PFSK-1 (cell line): Measurements from ENCODE around the gene MAPKAPK3.

Source experiments
- FOXP2 ChIP-seq: optimal IDR thresholded peaks from 2 replicates; pipeline ENCODE3; 2011; ENCODE audit warnings: borderline replicate concordance, control low read depth, inconsistent platforms; ENCODE audit not compliant: insufficient read depth; ENCODE audit errors: extremely low read length, extremely low read depth
- TF ChIP-seq, protein P1 (sequence below), 2 experiments: IDR thresholded peaks; 2 replicates each; pipeline versions ENCODE4 v1.6.1 to v1.8.0; 2011 to 2012; ENCODE audit warnings: low read depth in 2 of 2, low read length in 2 of 2, control low read depth in 1 of 2, inconsistent platforms in 1 of 2, mild to moderate bottlenecking in 1 of 2, moderate library complexity in 1 of 2; ENCODE audit not compliant: insufficient read depth in 1 of 2

DNA sequence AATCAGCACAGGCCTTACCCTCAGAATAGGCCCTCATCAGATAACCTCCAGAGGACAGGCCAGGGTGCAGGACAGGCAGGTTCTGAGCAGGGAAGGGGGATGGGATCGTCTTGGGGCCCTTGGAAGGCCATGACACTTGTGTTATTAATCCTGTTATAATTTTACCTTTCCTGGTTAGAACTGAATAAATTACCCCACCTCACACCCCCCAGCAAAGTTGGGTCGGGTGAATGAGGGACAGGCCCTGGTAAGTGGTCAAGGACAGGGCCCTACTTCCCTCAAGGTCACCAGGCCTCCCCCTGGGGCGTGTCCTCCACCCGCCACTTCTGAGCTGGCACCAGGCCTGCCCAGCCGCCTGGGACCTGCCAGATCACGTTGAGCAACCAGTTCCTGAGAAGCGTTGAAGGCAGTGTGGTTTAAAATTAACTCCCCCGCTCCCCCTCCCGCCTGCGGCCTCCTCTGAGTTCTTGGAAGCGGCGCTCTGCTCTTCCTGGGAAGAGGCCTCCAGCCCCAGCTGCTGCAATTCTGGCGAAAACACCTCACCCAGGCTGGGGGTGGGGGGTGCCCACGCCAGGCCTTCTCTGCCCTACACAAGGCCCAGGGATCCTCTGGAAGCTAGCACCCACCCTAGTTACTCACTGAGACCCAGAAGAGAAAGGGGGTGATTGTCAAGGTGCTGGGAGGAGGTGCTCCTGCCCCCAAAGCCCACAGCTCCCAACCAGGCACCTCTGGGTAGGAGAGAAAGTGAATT, 15.9 kb upstream of the MAPKAPK3 start:
- TF ChIP-seq, protein P1, sequence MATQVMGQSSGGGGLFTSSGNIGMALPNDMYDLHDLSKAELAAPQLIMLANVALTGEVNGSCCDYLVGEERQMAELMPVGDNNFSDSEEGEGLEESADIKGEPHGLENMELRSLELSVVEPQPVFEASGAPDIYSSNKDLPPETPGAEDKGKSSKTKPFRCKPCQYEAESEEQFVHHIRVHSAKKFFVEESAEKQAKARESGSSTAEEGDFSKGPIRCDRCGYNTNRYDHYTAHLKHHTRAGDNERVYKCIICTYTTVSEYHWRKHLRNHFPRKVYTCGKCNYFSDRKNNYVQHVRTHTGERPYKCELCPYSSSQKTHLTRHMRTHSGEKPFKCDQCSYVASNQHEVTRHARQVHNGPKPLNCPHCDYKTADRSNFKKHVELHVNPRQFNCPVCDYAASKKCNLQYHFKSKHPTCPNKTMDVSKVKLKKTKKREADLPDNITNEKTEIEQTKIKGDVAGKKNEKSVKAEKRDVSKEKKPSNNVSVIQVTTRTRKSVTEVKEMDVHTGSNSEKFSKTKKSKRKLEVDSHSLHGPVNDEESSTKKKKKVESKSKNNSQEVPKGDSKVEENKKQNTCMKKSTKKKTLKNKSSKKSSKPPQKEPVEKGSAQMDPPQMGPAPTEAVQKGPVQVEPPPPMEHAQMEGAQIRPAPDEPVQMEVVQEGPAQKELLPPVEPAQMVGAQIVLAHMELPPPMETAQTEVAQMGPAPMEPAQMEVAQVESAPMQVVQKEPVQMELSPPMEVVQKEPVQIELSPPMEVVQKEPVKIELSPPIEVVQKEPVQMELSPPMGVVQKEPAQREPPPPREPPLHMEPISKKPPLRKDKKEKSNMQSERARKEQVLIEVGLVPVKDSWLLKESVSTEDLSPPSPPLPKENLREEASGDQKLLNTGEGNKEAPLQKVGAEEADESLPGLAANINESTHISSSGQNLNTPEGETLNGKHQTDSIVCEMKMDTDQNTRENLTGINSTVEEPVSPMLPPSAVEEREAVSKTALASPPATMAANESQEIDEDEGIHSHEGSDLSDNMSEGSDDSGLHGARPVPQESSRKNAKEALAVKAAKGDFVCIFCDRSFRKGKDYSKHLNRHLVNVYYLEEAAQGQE (IDR thresholded peaks at IDR 0.05; ENCODE audit: insufficient read depth in 1 of 2, low read depth in 2 of 2, low read length in 2 of 2): no peak
- no peak for TF ChIP-seq FOXP2
